ENCODE measurements around the gene LGALS3BP. TPM values are rescaled to one million over a fixed set of nuclear protein-coding genes. Genes with fewer than 3 reads are reported as not detected.

Gene LGALS3BP
- total RNA-seq, 1 experiment from 2014 or later, result 57.9 TPM

DNA sequence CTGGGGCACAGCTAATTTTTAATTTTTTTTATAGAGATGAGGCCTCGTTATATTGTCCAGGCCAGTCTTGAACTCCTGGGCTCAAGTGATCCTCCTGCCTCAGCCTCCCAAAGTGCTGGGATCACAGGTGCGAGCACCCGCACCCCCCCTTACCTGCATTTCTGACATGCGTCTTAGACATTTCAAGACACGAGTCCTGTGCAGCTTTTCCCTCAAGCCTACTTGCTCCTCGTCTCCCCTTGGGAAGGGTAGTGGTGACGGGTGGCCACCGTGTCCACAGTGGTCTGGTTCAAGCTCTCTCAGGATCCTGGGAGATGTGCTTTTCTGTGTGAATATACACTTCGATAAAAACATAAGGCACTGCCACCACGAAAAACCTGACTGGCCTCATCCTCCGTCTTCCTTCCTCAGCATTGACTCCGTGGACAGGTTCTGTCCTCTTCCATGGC is 20.2 kb upstream of the LGALS3BP start:
- ATAC-seq (no peak), DNase-seq (ENCODE audit: low spot score) (no peak)
- CTCF ChIA-PET, result interaction anchor here (0.9 to 1.5 kb wide), 2 partner anchors 42 to 46 kb away, joined by 3 to 6 read pairs; no protein-coding TSS in a partner anchor
- TF ChIP-seq, protein P1, sequence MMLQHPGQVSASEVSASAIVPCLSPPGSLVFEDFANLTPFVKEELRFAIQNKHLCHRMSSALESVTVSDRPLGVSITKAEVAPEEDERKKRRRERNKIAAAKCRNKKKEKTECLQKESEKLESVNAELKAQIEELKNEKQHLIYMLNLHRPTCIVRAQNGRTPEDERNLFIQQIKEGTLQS (CRISPR knock-in tag; conservative IDR thresholded peaks at IDR 0.05), result no peak
- TF ChIP-seq ZBTB21 (CRISPR knock-in tag; IDR thresholded peaks at IDR 0.05; ENCODE audit: borderline replicate concordance) (no peak), FOXP1 (CRISPR knock-in tag; IDR thresholded peaks at IDR 0.05; ENCODE audit: borderline replicate concordance) (no peak), KAT7 (CRISPR knock-in tag; IDR thresholded peaks at IDR 0.05; ENCODE audit: borderline replicate concordance) (no peak), OVOL2 (CRISPR knock-in tag; IDR thresholded peaks at IDR 0.05; ENCODE audit: borderline replicate concordance) (no peak), IRF2 (CRISPR knock-in tag; IDR thresholded peaks at IDR 0.05; ENCODE audit: borderline replicate concordance, low read depth) (no peak), CREM (CRISPR knock-in tag; IDR thresholded peaks at IDR 0.05) (no peak), ZNF423 (CRISPR knock-in tag; IDR thresholded peaks at IDR 0.05) (no peak), NFATC4 (CRISPR knock-in tag; IDR thresholded peaks at IDR 0.05) (no peak), ZNF219 (CRISPR knock-in tag; IDR thresholded peaks at IDR 0.05; ENCODE audit: borderline replicate concordance) (no peak), GABPB1 (CRISPR knock-in tag; IDR thresholded peaks at IDR 0.05) (no peak), ZNF416 (CRISPR knock-in tag; IDR thresholded peaks at IDR 0.05) (no peak), GTF2I (CRISPR knock-in tag; conservative IDR thresholded peaks at IDR 0.05) (no peak), TEAD4 (CRISPR knock-in tag; IDR thresholded peaks at IDR 0.05) (no peak)
- TF ChIP-seq, protein P2, sequence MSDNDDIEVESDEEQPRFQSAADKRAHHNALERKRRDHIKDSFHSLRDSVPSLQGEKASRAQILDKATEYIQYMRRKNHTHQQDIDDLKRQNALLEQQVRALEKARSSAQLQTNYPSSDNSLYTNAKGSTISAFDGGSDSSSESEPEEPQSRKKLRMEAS (CRISPR knock-in tag; IDR thresholded peaks at IDR 0.05), result no peak
- TF ChIP-seq, protein P3, sequence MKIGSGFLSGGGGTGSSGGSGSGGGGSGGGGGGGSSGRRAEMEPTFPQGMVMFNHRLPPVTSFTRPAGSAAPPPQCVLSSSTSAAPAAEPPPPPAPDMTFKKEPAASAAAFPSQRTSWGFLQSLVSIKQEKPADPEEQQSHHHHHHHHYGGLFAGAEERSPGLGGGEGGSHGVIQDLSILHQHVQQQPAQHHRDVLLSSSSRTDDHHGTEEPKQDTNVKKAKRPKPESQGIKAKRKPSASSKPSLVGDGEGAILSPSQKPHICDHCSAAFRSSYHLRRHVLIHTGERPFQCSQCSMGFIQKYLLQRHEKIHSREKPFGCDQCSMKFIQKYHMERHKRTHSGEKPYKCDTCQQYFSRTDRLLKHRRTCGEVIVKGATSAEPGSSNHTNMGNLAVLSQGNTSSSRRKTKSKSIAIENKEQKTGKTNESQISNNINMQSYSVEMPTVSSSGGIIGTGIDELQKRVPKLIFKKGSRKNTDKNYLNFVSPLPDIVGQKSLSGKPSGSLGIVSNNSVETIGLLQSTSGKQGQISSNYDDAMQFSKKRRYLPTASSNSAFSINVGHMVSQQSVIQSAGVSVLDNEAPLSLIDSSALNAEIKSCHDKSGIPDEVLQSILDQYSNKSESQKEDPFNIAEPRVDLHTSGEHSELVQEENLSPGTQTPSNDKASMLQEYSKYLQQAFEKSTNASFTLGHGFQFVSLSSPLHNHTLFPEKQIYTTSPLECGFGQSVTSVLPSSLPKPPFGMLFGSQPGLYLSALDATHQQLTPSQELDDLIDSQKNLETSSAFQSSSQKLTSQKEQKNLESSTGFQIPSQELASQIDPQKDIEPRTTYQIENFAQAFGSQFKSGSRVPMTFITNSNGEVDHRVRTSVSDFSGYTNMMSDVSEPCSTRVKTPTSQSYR (CRISPR knock-in tag; IDR thresholded peaks at IDR 0.05), result no peak
- TF ChIP-seq, protein P4, sequence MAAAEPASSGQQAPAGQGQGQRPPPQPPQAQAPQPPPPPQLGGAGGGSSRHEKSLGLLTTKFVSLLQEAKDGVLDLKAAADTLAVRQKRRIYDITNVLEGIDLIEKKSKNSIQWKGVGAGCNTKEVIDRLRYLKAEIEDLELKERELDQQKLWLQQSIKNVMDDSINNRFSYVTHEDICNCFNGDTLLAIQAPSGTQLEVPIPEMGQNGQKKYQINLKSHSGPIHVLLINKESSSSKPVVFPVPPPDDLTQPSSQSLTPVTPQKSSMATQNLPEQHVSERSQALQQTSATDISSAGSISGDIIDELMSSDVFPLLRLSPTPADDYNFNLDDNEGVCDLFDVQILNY (CRISPR knock-in tag; IDR thresholded peaks at IDR 0.05), result no peak
- TF ChIP-seq, protein P5, sequence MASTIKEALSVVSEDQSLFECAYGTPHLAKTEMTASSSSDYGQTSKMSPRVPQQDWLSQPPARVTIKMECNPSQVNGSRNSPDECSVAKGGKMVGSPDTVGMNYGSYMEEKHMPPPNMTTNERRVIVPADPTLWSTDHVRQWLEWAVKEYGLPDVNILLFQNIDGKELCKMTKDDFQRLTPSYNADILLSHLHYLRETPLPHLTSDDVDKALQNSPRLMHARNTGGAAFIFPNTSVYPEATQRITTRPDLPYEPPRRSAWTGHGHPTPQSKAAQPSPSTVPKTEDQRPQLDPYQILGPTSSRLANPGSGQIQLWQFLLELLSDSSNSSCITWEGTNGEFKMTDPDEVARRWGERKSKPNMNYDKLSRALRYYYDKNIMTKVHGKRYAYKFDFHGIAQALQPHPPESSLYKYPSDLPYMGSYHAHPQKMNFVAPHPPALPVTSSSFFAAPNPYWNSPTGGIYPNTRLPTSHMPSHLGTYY (CRISPR knock-in tag; IDR thresholded peaks at IDR 0.05), result no peak
- TF ChIP-seq, protein P6, sequence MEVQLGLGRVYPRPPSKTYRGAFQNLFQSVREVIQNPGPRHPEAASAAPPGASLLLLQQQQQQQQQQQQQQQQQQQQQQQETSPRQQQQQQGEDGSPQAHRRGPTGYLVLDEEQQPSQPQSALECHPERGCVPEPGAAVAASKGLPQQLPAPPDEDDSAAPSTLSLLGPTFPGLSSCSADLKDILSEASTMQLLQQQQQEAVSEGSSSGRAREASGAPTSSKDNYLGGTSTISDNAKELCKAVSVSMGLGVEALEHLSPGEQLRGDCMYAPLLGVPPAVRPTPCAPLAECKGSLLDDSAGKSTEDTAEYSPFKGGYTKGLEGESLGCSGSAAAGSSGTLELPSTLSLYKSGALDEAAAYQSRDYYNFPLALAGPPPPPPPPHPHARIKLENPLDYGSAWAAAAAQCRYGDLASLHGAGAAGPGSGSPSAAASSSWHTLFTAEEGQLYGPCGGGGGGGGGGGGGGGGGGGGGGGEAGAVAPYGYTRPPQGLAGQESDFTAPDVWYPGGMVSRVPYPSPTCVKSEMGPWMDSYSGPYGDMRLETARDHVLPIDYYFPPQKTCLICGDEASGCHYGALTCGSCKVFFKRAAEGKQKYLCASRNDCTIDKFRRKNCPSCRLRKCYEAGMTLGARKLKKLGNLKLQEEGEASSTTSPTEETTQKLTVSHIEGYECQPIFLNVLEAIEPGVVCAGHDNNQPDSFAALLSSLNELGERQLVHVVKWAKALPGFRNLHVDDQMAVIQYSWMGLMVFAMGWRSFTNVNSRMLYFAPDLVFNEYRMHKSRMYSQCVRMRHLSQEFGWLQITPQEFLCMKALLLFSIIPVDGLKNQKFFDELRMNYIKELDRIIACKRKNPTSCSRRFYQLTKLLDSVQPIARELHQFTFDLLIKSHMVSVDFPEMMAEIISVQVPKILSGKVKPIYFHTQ (CRISPR knock-in tag; IDR thresholded peaks at IDR 0.05), result no peak
- Mint-ChIP-seq H3K27ac (no peak overlapping the region), H3K36me3 (peaks cover 15% of the 10 kb centered on the region), H3K27me3 (ENCODE audit: low read depth) (peaks cover 49% of the 10 kb centered on the region), H3K9me3 (no peaks in the 10 kb centered on the region), H3K4me3 (no peak overlapping the region), H3K4me1 (no peaks in the 10 kb centered on the region)
- POLR2A ChIA-PET, result no interaction called here

All from WTC11 (cell line).